HG02885 (cell line): ENCODE data around the gene NALF2.

Experiments used
- ATAC-seq: cut with Tn5 transposase; IDR thresholded peaks from one replicate; pipeline ENCODE4 v1.9.1; 2021; ENCODE audit warnings: mild to moderate bottlenecking; ENCODE audit not compliant: unreplicated experiment, poor library complexity

NALF2 gene

DNA sequence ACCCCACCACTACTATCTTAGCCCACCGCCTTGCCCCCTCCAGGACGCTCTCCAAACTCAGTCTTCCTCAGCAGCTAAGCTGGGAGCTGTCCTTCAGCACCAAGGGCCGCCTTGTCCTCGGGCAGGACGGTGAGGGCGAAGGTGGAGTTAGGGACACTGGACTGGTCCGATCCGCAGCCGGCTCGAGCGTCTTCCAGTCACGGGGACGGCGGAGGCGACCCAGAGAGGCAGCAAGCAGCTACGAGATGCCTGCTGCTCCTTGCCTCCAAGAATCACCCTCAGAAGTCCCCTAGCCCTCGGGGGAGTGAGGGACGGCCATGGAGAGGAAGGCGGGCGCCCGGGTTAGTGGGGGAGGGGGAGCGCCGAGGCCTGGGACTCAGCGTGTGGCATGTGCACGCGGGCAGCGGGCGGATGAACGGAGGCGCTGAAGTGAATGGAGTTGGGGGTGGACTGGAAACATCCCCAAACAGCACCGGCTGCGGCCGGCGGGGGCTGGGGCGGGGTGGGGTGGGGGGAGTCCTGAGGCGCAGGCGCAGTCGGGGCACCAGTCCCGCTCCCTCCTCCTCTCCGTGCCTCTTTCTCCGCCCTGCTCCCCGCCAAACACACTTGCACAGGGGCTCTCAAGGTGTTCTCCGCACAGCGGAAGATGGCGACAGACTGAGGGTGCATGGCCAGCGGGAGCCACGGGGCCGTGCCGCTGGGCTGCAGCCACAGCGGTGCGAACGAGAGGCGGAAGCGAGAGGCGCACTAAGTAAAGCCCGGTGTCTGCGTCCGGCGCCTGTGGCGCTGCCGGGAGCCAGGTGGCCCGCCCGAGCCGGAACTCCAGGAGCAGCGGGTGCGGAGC, at the start of gene NALF2:
Gene NALF2, plus strand, starts transcription at position 545 of the 844 bp plus-strand sequence. CDS start 957 bp downstream, outside the sequence.
- peak; percentile 47 for ATAC-seq

DNA sequence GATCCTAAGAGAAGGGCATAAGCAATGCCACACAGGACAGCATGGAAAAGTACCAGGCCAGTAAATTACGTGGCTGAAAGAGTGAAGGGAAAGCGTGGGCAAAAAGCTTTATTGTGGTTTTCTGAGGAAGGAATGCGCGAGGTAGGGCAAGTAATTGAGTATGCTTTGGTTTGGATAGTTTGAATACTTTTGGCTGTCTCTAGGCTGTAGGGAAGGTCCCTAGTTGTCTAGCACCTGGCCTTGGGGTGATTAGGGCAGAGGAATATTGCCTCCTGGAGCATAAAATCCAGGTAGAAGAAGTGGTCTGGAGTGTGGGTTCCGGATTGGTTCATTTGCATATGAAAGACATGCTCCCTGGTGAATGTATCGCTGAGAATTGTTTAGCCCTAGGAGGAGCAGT, 46.4 kb upstream of the NALF2 start:
- no peak for ATAC-seq

DNA sequence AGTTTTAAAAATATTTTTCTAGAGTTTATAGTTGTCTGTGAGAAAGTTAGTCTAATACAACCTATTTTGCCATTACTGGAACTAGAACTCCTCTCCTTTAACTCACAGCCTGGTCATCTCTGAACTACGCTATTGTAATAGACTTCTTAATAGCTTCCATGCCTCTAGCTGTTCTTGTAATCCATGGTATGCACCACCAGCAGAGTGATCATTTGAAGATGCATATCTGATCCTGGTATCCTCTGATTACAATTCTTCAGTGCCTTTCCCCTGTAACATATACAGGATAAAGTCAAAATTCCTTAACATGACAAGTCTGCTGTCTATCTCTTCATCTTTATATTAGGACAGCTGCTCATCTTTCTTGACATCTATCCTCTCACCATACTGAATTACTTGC, 37.6 kb upstream of the NALF2 start:
- no peak for ATAC-seq

GRCh38 chrX:69469975-69470374, 34.2 kb upstream of the NALF2 start:
- ATAC-seq = no peak

- ATAC-seq = no peak
These were observed 14.5 kb upstream of the NALF2 start for GRCh38 chrX:69489625-69490024.

GRCh38 chrX:69493193-69493592, 10.9 kb upstream of the NALF2 start:
- peak; percentile 49 for ATAC-seq

- ATAC-seq = no peak
These were observed 10.4 kb upstream of the NALF2 start for GRCh38 chrX:69493766-69494165.

DNA sequence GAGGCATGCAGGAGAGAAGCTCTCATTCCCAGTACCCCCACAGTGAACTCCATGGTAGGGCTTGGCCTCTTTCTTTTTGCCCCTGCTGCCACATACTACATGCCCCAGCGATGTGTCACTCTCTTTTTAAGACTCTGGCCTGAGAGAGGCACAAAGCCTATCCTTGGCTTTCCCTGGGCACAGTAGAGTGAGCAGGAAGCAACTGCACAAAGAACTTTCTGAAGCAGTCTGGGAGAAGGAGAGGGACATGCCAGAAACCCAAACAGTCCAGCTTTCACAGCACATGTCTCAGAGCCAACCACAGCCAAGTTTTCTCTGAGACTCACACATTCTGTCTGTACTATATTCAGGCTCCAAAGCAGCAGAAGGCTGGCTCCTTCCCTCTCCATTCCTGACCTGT, 7.9 kb upstream of the NALF2 start:
- ATAC-seq = no peak

DNA sequence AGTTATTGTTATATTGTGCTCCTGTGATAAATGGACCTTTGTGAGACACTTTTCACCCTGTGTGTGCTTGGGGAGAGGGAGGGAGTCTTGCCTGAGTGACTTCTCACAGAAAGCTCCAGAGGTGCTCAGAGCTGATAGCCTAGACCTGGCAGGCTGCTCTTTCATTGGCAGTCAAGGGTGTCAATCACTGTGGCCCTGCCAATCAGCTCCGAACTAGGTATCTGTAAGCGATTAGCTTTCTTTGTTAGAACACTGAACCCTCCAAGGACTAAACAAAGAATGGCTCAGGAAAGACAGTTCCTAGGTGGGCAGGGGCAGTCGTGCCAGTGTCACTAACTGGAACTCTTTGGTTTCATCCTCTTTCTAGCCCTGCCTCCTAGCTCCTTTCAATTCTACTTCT, 2.7 kb upstream of the NALF2 start:
- no peak for ATAC-seq

DNA sequence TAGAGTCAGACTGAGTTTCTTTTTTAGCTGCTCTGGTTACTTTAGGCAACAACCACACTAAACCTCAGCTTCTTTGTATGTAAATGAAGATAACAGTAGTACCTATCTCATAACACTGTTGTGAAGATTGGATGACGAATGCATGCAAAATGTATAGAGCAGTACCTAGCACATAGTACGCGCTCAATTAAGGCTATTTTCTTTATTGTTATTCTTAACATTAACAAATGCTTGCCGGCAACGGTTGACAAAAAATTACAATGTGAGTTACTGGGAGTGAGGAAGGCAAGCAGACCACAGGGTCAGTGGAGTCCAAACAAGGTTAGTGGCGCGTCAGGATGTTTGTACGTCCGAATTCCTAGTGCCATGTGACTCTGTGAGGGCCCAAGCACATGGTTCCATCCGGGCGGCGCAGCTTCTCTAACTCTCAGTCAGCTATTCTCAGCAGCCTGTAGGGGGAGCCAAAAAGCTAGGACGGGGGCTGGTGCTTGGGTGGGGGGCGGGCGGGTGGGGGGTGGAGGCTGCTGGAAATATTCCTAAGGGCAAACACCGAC, 821 bp upstream of the NALF2 start:
- peak; percentile 13 for ATAC-seq

GRCh38 chrX:69504626-69505612, 793 bp downstream of the NALF2 start:
- peak; percentile 23 for ATAC-seq

DNA sequence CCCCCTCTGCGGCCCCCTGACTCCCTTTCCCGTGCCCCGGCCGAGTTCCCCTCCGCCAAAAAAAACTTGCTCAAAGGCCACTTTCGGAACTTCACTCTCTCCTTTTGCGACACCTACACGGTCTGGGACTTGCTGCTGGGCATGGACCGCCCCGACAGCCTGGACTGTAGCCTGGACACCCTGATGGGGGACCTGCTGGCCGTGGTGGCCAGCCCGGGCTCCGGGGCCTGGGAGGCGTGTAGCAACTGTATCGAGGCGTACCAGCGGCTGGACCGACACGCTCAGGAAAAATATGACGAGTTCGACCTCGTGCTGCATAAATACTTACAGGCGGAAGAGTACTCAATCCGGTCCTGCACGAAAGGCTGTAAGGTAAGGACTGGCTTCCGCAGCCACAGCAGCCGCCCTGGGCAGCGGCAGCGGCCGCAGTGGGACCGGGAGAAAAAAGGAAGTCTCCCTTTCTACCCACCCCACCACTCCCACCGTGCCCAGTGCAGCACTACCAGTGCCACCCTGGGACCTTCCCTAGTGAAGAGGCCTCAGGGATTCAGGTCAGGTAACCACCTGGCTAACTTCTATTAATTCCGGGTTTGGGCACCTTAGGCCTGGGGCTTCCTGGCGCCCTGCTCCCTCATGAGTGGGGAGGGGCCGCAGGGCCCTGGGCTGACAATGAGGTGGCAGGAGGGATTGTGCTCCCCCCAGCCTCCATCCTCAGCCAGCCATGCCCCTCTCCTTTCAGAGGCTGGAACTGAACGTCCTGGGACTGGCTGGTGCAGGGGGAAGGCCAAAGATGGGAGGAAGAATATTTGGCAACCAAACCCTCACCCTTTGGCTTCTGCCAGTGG, 1.9 kb downstream of the NALF2 start:
- no peak for ATAC-seq

DNA sequence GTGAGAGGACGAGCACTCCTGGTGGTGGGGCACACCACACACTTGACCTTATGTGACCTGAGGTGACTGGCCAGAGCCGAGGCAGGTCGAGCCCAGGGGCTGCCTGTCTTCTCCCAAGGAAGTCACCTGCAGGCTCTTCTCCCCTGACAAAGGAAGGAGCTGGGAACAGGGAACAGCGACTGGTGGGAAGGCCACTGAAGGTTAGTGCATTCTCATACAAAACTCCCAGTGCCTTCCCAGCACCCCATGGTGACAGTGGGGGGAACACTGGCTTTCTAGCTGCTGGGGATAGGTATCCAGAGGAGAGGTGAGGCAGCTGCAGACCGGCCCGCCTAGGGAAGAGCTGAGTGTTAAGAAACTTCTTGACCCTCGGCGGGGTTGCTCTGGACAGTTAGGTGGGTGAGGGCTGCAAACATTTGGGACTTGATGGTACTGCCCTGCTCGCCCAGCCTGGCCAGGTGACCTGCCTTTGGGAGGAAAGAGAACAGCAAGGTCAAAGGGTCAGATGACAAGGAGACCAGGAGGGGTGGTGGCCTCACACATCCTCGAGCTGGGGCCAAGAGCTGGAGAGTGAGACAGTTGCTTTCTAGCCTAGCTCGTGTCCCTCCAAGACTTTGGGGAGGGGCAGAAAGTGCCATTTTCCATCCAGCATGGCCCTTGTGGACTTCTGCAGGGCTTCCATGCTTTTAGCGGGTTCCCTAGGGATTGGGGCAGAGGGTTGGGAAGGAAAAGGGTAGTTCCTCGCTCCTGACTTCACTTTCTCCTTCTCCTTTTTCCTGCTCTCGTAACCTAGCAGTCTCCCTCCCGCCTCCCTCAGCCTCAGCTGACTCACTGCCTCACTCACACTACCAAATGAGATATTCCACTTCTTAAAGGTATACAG, 2.7 kb downstream of the NALF2 start:
- no peak for ATAC-seq

- ATAC-seq = no peak
These were observed 3.3 kb downstream of the NALF2 start for GRCh38 chrX:69507500-69507789.

- no peak for ATAC-seq
These were observed 4.5 kb downstream of the NALF2 start for GRCh38 chrX:69508610-69509009.

- ATAC-seq = no peak
These were observed 6.1 kb downstream of the NALF2 start for GRCh38 chrX:69510137-69510715.

DNA sequence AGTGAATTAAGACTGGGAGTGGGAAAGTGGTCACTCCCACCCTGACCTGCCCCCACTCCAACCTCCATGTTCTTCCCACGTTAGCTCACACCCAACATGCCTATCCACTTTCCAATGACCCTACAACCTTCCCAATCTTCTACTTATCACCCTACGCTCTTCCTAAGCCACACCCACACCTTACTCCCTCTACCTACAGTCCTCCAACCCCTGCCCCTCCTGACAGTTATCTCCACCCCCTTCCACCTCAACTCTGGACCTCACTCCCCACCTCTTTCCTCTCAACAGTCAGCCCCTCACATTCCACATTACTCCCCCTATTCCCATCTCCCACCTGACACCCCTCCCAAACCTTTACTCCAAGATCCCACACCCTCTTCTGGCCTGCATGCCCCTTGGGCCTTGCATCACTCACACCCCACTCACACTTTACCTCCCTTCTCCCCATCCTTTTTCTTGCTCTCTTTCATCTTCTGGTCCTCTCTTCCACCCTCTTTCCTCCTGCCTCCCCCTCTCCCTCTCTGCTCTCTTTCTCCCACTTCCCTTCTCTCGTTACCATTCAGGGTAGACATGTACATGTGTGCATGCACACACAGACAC, 6.9 kb downstream of the NALF2 start:
- ATAC-seq = no peak

DNA sequence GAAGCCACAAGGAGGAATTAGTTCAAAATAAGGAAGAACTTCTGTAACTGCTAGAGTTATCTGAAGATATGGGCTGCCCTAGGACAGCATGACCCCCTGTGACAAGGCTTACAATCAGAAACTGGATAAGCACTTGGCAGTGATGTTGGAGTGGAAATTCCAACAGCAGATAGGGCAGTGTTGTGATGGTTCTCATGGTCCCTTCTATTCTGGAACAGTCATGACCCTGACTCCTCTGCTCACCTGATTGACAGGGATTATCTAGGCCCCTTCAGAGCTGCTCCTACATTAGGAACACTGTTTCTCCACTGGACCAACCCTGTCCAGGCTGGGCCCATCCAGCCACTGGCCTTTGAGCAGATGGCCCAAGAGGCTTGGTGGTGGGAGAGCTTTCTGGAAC, 17.9 kb downstream of the NALF2 start:
- ATAC-seq = no peak
